GM21786 (cell line): ENCODE data around the gene RASSF10.

ENCODE experiments used
- ATAC-seq: cut with Tn5 transposase; IDR thresholded peaks from one replicate; pipeline ENCODE4 v1.9.1; 2021; ENCODE audit not compliant: unreplicated experiment

The RASSF10 gene

GRCh38 chr11:12993626-12994025 is 15.5 kb upstream of the RASSF10 start:
- ATAC-seq: no peak

DNA sequence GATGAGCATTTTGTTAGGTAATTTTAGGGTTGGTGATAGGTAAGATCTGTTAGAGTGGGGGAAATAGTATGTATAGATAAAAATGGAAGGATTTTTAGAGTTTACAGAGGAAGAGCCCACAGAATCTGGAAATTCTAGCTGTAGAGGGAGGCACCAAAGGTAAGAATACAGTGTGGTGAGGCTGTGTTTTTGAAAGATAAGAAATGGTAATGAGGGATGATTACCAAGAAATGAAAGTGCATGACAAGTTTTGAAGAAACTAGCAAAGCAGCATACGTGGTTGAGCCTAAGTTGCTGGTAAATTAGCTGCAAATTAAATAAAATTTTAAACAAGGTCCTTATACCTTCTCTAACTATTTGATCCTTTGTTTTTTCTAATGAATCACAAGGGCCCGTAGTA is 14.6 kb upstream of the RASSF10 start:
- no peak for ATAC-seq

GRCh38 chr11:12995188-12995587 is 13.9 kb upstream of the RASSF10 start:
- ATAC-seq: no peak

DNA sequence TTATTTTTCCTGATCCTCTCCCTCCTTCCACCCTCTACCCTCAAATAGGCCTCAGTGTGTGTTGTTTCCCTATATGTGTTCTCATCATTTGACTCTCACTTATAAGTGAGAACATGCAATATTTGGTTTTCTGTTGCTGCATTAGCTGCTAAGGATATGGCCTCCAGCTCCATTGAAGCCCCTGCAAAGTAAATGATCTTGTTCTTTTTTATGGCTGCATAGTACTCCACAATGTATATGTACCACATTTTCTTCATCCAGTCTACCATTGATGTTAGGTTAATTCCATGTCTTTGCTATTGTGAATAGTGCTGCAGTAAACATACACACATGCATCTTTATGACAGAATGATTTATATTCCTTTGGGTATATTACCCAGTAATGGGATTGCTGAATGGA is 13.3 kb upstream of the RASSF10 start:
- no peak for ATAC-seq

- no peak for ATAC-seq
Measured at GRCh38 chr11:12997168-12997567, 11.9 kb upstream of the RASSF10 start.

- ATAC-seq: no peak
Measured at GRCh38 chr11:12998336-12998735, 10.8 kb upstream of the RASSF10 start.

DNA sequence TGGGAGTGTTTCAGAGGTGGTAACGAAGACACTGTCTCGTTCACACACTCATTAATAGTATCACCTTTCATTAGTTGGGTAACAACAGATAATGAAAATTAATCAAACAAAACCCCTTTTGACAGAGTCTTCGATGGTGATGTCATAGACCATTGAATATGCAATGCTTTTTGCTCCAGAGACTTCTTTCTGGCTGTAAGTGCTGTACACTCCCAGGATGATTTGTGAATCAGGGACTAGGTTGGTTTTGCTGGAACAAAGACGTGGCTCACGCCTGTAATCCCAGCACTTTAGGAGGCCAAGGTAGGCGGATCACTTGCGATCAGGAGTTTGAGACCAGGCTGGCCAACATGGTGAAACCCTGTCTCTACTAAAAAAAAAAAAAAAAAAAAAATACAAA is 9.5 kb upstream of the RASSF10 start:
- no peak for ATAC-seq

DNA sequence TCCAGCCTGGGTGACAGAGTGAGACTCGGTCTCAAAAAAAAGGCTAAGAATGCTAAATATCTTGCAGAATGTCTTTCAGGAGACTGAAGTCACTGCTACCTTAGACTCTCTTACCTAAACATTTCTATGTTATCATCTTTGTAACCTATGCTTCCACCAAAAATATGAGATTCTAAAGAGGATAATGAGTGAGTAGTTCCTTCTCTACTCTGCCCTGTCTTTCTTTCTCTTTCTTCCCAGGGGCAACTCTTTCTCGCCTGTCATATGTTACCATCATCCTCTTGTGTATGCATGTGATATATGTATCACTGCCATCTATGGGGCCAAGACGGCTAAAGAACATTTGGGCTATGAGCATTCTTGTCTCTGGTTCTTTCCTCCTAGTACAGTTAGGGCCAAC is 9.0 kb upstream of the RASSF10 start:
- no peak for ATAC-seq

DNA sequence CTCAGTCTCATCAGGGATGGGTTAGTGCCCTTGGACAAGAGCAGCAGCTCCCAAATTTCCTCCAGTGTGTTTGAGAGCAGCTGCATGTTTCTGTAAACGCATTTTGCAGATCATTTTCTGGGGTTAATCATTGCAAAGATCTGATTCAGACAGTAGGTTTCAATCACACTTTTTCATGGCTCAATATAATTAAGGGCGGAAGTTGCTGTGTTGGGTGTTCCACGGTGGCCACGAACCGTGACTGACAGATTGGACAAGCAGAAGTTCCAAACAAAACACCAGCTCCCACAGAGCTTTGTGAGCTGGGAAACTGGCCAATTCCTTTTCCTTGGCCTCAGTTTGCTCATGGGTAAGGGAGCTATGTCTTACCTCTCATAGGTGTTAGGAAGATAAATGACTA is 8.4 kb upstream of the RASSF10 start:
- ATAC-seq: no peak

DNA sequence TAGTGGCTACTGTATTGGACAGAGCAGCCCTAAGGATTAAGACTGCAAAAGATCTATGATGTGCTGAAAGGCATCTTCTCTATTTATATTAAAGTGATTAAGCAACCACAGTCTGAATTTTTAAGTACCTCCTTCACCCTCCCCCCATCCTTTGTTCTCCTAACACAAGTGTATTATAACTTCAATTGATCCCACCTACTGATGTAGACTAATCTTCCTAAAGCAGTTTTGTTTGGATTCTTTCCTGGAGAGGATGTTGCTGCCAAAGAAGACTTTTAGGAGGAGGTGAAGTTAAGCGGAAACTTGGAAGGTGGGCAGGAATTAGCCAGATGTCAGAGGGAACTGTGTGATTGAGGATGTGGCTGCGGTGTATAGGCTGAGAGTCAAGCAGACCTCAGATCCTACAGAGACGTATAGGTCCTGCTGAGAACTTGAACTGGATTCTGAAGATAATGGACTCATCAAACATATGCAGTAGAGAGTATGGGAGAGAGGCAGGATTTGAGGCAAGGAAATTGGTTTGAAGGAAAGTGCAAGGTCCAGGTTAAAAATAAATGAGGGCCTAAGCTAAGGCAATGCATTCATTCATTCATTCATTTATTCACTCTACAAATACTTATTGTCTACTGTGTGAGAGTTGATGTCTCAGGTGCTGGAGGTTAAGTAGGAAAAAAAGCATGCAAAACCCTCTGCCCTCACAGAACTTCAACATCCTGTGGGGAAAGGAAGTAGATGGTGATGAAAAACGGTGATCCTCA is 5.2 kb upstream of the RASSF10 start:
- ATAC-seq: no peak

DNA sequence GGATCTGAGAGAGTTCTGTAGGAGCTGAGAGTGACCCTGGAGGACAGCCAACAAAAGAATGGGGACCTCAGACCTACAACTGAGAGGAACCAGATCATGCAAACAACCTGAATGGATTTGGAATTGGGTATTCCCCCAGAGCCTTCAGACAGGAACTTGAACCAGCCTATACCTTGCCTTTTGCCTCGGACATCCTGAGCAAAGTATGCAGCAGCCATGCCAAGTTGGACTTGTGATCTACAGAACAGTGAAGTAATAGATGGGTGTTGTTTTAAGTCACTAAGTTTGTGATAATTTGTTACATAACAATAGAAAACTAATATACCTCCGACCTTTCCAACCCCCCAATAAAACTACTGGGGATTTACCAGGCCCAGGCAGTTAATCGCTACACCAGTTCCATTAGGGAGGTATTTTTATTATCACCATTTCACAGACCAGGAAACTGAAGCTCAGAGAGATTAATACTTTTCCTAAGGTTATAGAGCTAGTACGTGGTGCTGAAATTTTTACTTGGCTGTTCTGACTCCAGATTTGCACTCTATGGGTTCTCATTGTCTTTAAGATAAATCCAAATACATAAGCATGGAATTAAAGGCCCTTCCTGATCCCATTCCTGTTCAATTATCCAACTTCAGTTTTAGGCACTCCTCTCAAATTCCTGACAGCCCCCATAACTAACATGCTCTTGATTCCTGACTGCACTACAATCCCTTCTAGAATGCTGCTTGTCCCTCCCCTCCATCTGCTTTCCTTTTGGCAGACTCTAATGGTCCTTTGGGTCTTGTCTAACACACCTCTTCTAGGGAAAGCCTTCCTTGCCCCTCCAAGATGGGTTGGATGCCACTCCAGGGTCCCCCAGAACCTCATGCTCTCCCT is 1.7 kb upstream of the RASSF10 start:
- ATAC-seq: no peak

- ATAC-seq: no peak
Measured at GRCh38 chr11:13008061-13008435, 1.1 kb upstream of the RASSF10 start.

GRCh38 chr11:13009476-13009920 is 382 bp downstream of the RASSF10 start:
- no peak for ATAC-seq

- ATAC-seq: no peak
Measured at GRCh38 chr11:13009921-13010748, 1.0 kb downstream of the RASSF10 start.

DNA sequence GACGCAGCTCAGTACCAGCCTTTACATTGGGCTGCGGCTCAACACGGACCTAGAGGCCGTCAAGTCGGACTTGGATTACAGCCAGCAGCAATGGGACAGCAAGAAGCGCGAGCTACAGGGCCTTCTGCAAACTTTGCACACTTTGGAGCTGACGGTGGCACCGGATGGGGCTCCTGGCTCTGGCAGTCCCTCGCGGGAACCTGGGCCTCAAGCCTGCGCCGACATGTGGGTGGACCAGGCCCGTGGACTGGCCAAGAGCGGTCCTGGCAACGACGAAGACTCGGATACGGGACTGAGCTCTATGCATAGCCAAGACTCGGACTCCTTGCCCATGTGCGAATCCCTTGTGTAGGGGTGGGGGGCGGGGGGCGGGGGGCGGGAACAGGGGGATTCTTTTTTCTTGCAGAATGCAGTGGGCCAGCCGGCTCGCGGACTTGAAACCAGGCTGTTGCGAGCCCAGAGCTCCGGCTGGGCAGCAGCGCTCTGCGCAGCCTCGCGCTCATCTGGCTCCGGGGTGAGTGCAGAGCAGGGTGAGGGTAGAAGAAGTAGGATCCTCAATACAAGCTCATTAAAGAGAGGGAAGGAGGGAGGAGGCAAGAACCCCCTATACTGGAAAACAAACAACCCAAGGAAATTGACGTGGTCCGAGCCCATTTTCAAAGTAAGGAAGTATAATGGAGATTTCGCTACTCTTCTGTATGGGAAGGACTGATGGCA is 1.8 kb downstream of the RASSF10 start:
- ATAC-seq: no peak

DNA sequence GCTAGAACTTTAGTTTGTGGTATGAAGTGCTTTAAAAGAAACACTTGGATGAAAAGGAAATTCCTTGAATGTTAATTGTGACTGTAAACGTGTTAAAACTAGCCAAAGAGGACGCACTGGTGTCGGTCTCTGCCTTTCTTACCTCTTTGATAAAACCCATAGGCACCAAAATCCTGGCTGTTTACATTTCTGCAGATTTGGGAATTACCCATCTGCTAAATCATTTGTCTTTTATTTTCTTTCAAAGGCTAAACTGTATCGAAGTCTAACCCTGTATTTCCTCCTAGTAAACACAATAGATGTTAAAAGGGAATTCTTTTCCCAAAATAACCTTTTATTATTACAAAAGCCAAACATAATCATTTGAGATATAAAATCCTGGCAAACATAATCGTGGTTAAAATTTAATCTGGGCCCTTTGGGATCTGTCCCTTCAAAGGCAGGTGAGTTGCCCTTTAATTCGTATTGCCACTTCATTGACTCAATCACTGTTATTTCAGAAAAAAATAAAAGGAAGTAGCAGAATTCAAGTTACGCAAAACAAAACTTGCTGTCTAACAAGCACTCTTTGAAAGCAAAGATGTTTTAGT is 2.4 kb downstream of the RASSF10 start:
- ATAC-seq: no peak

- ATAC-seq: no peak
Measured at GRCh38 chr11:13012056-13012661, 3.0 kb downstream of the RASSF10 start.

DNA sequence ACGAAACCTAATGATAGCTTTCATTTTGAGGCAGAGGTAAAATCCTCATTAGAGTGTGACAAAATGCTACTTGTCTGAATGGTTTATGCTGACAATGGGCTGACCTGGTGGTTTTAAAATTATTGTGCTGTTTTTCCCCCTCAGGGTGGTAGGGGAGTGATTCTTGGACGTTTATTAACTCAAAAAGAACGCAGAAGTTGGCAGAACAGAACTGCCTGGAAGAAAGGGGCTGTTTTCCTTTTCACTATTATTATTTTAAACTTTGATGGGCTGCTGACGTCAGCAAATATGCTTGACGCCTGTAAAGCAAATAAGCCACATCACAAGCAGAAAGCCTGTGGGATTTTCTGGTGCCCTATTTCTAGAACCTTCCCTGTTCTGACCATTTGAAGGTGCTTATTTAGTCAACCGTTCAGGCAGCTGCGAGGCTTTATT is 4.0 kb downstream of the RASSF10 start:
- ATAC-seq: peak; percentile 48

DNA sequence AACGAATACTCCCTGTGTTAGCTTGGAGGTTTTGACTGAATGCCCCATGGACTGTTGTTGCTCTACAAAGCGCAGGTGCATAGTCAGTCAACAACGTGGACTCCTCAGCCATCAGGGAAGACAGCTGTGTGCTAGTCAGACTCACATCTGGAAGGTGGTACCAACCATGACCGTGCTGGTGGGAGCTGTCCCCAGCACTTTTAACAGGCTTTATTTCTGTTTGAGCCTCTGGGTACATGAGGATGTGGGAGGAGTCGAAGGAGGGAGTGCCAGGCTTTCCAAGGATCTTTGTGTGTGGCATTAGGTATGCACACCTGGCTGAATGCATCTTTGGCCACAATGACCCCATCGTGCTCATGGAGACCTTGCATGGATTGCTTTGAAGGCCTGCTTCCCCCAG is 6.6 kb downstream of the RASSF10 start:
- no peak for ATAC-seq

GRCh38 chr11:13016415-13016814 is 7.3 kb downstream of the RASSF10 start:
- no peak for ATAC-seq
